Measurements from ENCODE around the gene PHACTR1. TPM values are rescaled to one million over a fixed set of nuclear protein-coding genes. Genes with fewer than 3 reads are reported as not detected.

Gene PHACTR1
- total and polyA plus RNA-seq, 2 of the 4 experiments (the other 2 are of a cell fraction) = not detected

- no CpG with 5 or more reads among the region's 5 CpGs for WGBS, 2 experiments (ENCODE audit: extremely low coverage in 2 of 2, insufficient read length in 1 of 2)
- in situ Hi-C loops (cut with MboI; ENCODE audit: low sequenced_read_pairs) (no loop called here), dilution Hi-C loops (cut with HindIII; ENCODE audit: low sequenced_read_pairs, unreplicated experiment) (no loop called here), intact Hi-C loops (cut with micrococcal nuclease) (no loop called here)
- H2AFZ ChIP-seq (replicated peaks; ENCODE audit: low read length, poor library complexity) = no peak overlapping the region
- H3K27me3 ChIP-seq (ENCODE audit: control insufficient read depth, insufficient read depth, low read length) = no peaks in the 10 kb centered on the region
- H3K79me1 ChIP-seq (ENCODE audit: low read depth in 1 of 2, low read length in 2 of 2) = no peaks in the 10 kb centered on the region
- no peaks in the 10 kb centered on the region for H3K4me1 ChIP-seq (ENCODE audit: control insufficient read depth, insufficient read depth, low read length)
- DNase-seq (no peak), ATAC-seq (ENCODE audit: low read depth) (no peak)
- H2AK5ac ChIP-seq (ENCODE audit: low read depth, low read length) = no peak overlapping the region
- no peak overlapping the region for H3K4ac ChIP-seq (ENCODE audit: low read depth, low read length)
- H2BK5ac ChIP-seq (ENCODE audit: low read depth, low read length, poor library complexity, severe bottlenecking) = no peak overlapping the region
- ChIA-PET CTCF (no interaction called here), POLR2A (ENCODE audit: unreplicated experiment) (no interaction called here)
- no peak overlapping the region for H3K9ac ChIP-seq (ENCODE audit: low read depth, low read length)
- H4K8ac ChIP-seq (ENCODE audit: low read depth in 2 of 2, low read length in 2 of 2) = no peak overlapping the region
- H3K18ac ChIP-seq (ENCODE audit: low read depth, low read length) = no peak overlapping the region
- H2BK20ac ChIP-seq (ENCODE audit: low read depth, low read length) = no peak overlapping the region
- no peak overlapping the region for H2BK120ac ChIP-seq (ENCODE audit: low read depth, low read length)
- no peaks in the 10 kb centered on the region for H3K36me3 ChIP-seq (ENCODE audit: control insufficient read depth, insufficient read depth, low read length)
- no peak overlapping the region for H3K23ac ChIP-seq (ENCODE audit: low read depth, low read length)
- H4K20me1 ChIP-seq (ENCODE audit: insufficient read depth, low read length) = no peaks in the 10 kb centered on the region
- no peaks in the 10 kb centered on the region for H3K9me3 ChIP-seq (ENCODE audit: control insufficient read depth, insufficient read depth, low read length)
- no peak overlapping the region for H4K91ac ChIP-seq (ENCODE audit: insufficient read depth, low read depth, low read length)
- H2BK15ac ChIP-seq (ENCODE audit: low read depth, low read length) = no peak overlapping the region
- no TSS peak for BruUV-seq (replicated peaks)
- no peak overlapping the region for H3K14ac ChIP-seq (replicated peaks; ENCODE audit: low read depth, low read length)
- no peaks in the 10 kb centered on the region for H3K9me1 ChIP-seq (ENCODE audit: insufficient read depth, low read length)
- TF ChIP-seq SMC3 (IDR thresholded peaks at IDR 0.05; ENCODE audit: low read depth, low read length) = no peak
- no peak for TF ChIP-seq MXI1 (IDR thresholded peaks at IDR 0.05; ENCODE audit: borderline replicate concordance, low read depth, low read length)
- no peak for TF ChIP-seq FOS (IDR thresholded peaks at IDR 0.05; ENCODE audit: low read depth, low read length)
- TF ChIP-seq POLR2A (IDR thresholded peaks at IDR 0.05; ENCODE audit: low read depth, low read length) = no peak
- TF ChIP-seq BHLHE40 (IDR thresholded peaks at IDR 0.05; ENCODE audit: low read depth, low read length) = no peak
- TF ChIP-seq RCOR1 (IDR thresholded peaks at IDR 0.05; ENCODE audit: insufficient replicate concordance, low read length) = no peak
- TF ChIP-seq CTCF (conservative IDR thresholded peaks at IDR 0.05; ENCODE audit: low read depth, low read length) = no peak
- TF ChIP-seq, protein P1, sequence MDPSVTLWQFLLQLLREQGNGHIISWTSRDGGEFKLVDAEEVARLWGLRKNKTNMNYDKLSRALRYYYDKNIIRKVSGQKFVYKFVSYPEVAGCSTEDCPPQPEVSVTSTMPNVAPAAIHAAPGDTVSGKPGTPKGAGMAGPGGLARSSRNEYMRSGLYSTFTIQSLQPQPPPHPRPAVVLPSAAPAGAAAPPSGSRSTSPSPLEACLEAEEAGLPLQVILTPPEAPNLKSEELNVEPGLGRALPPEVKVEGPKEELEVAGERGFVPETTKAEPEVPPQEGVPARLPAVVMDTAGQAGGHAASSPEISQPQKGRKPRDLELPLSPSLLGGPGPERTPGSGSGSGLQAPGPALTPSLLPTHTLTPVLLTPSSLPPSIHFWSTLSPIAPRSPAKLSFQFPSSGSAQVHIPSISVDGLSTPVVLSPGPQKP (IDR thresholded peaks at IDR 0.05; ENCODE audit: borderline replicate concordance, low read depth, low read length) = no peak
- TF ChIP-seq MAZ (IDR thresholded peaks at IDR 0.05; ENCODE audit: borderline replicate concordance, low read depth, low read length) = no peak
- TF ChIP-seq RFX5 (IDR thresholded peaks at IDR 0.05; ENCODE audit: low read depth, low read length) = no peak
- no peak for TF ChIP-seq NFE2L2 (IDR thresholded peaks at IDR 0.05; ENCODE audit: low read depth, low read length)
- TF ChIP-seq, protein P2, sequence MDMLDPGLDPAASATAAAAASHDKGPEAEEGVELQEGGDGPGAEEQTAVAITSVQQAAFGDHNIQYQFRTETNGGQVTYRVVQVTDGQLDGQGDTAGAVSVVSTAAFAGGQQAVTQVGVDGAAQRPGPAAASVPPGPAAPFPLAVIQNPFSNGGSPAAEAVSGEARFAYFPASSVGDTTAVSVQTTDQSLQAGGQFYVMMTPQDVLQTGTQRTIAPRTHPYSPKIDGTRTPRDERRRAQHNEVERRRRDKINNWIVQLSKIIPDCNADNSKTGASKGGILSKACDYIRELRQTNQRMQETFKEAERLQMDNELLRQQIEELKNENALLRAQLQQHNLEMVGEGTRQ (IDR thresholded peaks at IDR 0.05; ENCODE audit: low read depth, low read length) = no peak
- no peak for TF ChIP-seq MAFK (IDR thresholded peaks at IDR 0.05; ENCODE audit: low read depth, low read length)
- no peak overlapping the region for H4K5ac ChIP-seq (ENCODE audit: low read depth, low read length)
- no peak overlapping the region for H3K27ac ChIP-seq (ENCODE audit: insufficient read depth, low read length)
- no peak overlapping the region for H3K4me3 ChIP-seq (ENCODE audit: insufficient read depth, low read depth, low read length)
- H3K4me2 ChIP-seq (ENCODE audit: low read depth, low read length) = no peak overlapping the region
- H3K56ac ChIP-seq (ENCODE audit: extremely low read depth, insufficient read depth, low read length) = no peak overlapping the region
- no peak overlapping the region for H2AK9ac ChIP-seq (replicated peaks; ENCODE audit: low read depth, low read length, poor library complexity)
Measured at GRCh38 chr6:13080462-13081188, 364.1 kb downstream of the PHACTR1 start.
